Caco-2 (cell line): ENCODE data around the gene POLH. TPM values are rescaled to one million over a fixed set of nuclear protein-coding genes. Genes with fewer than 3 reads are reported as not detected.

ENCODE experiments used
- BruUV-seq: library from RNA; stranded (reverse); fragments of 400-500 nt; replicated peaks from 2 replicates; lab custom pipeline; 2021; lab: Mats Ljungman, UMichigan
- CTCF ChIA-PET: fragments of 300-600 bp; sonication (Branson Sonifier 250); formaldehyde crosslinking; loops from one replicate; lab custom pipeline; 2022; ENCODE audit warnings: antibody characterized with exemption; lab: Charles Lee
- POLR2A ChIA-PET: fragments of 300-600 bp; sonication (Branson Sonifier 250); formaldehyde crosslinking; loops from one replicate; lab custom pipeline; 2022; ENCODE audit warnings: antibody characterized with exemption; lab: Charles Lee
- DNase-seq, 2 experiments: peaks; one replicate each; pipeline versions ENCODE4 v3.0.0 to v3.0.0-alpha.2; 2020 to 2022
- H3K27me3 ChIP-seq: replicated peaks from 2 replicates; pipeline ENCODE4 v1.6.0; 2011; ENCODE audit warnings: low read length; ENCODE audit not compliant: control insufficient read depth, insufficient read depth
- H3K36me3 ChIP-seq: 2 replicates; pipeline ENCODE4 v1.5.1; 2011; ENCODE audit warnings: low read length; ENCODE audit not compliant: control insufficient read depth, insufficient read depth
- H3K4me1 ChIP-seq: fragments of 250-450 bp; sonication (Bioruptor Pico); 2 replicates; pipeline ENCODE4 v1.5.1; 2020; ENCODE audit warnings: mild to moderate bottlenecking
- H3K4me3 ChIP-seq: 2 replicates; pipeline ENCODE4 v1.5.1; 2011; ENCODE audit warnings: low read depth, mild to moderate bottlenecking, control low read depth, low read length
- H3K9me3 ChIP-seq: fragments of 250-450 bp; sonication (Bioruptor Pico); 2 replicates; pipeline ENCODE4 v1.5.1; 2020; ENCODE audit warnings: mild to moderate bottlenecking, moderate library complexity
- H3K27ac Mint-ChIP-seq: one replicate; pipeline ENCODE4 v1.8.0; 2022; ENCODE audit warnings: mixed read lengths; ENCODE audit not compliant: unreplicated experiment
- H3K27me3 Mint-ChIP-seq: one replicate; pipeline ENCODE4 v1.8.0; 2022; ENCODE audit warnings: mixed read lengths; ENCODE audit not compliant: insufficient read depth, unreplicated experiment
- H3K36me3 Mint-ChIP-seq: one replicate; pipeline ENCODE4 v1.8.0; 2022; ENCODE audit warnings: mild to moderate bottlenecking, mixed read lengths; ENCODE audit not compliant: insufficient read depth, unreplicated experiment
- H3K4me1 Mint-ChIP-seq: one replicate; pipeline ENCODE4 v1.8.0; 2022; ENCODE audit warnings: low read depth, mixed read lengths; ENCODE audit not compliant: unreplicated experiment
- H3K4me3 Mint-ChIP-seq: one replicate; pipeline ENCODE4 v1.8.0; 2022; ENCODE audit warnings: mild to moderate bottlenecking, moderate library complexity, mixed read lengths; ENCODE audit not compliant: unreplicated experiment
- H3K9me3 Mint-ChIP-seq: one replicate; pipeline ENCODE4 v1.8.0; 2022; ENCODE audit warnings: mixed read lengths; ENCODE audit not compliant: unreplicated experiment
- intact Hi-C: fragments of 100-400 bp; cut with micrococcal nuclease; formaldehyde crosslinking; loops from one replicate; pipeline ENCODE4 v1.10.0; 2022; ENCODE audit not compliant: unreplicated experiment
- total RNA-seq: library from RNA; stranded (reverse); gene quantifications from 2 replicates; pipeline ENCODE4 v1.2.3, GENCODE V29; 2022
- TF ChIP-seq, protein P1 (sequence below), 2 experiments: fragments of 200-600 bp in 1 of 2; IDR thresholded peaks; 1 replicate in 1 of 2; 2 replicates in 1 of 2; pipeline versions ENCODE4 v1.5.1 to v1.8.0; 2011 to 2022; ENCODE audit warnings: antibody characterized with exemption in 1 of 2, control low read depth in 1 of 2, inconsistent platforms in 1 of 2, low read depth in 1 of 2, low read length in 1 of 2, mild to moderate bottlenecking in 1 of 2, moderate library complexity in 1 of 2; ENCODE audit not compliant: insufficient read depth in 1 of 2, severe bottlenecking in 1 of 2, unreplicated experiment in 1 of 2

POLH gene
- total RNA-seq, 1 experiment from 2014 or later = 14.2 TPM

DNA sequence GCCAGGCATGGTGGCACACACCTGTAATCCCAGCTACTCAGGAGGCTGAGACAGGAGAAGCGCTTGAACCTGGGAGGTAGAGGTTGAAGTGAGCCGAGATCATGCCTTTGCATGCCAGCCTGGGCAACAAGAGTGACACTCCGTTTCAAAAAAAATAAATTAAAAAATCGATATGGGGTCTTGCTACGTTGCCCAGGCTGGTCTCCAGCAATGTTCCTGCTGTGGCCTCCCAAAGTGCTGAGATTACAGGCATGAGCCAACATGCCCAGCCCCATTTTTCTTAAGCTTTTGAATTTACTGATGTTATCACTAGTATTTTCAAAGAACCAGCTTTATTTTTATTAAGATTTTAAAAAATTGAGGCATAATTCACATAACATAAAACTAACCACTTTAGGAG is 35.5 kb upstream of the POLH start:
- ChIA-PET POLR2A (no interaction called here), CTCF (no interaction called here)
- no peak overlapping the region for H3K4me3 ChIP-seq
- no TSS peak for BruUV-seq
- no peaks in the 10 kb centered on the region for H3K36me3 ChIP-seq
- H3K27me3 Mint-ChIP-seq = no peaks in the 10 kb centered on the region
- TF ChIP-seq, protein P1, sequence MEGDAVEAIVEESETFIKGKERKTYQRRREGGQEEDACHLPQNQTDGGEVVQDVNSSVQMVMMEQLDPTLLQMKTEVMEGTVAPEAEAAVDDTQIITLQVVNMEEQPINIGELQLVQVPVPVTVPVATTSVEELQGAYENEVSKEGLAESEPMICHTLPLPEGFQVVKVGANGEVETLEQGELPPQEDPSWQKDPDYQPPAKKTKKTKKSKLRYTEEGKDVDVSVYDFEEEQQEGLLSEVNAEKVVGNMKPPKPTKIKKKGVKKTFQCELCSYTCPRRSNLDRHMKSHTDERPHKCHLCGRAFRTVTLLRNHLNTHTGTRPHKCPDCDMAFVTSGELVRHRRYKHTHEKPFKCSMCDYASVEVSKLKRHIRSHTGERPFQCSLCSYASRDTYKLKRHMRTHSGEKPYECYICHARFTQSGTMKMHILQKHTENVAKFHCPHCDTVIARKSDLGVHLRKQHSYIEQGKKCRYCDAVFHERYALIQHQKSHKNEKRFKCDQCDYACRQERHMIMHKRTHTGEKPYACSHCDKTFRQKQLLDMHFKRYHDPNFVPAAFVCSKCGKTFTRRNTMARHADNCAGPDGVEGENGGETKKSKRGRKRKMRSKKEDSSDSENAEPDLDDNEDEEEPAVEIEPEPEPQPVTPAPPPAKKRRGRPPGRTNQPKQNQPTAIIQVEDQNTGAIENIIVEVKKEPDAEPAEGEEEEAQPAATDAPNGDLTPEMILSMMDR (IDR thresholded peaks at IDR 0.05; ENCODE audit: insufficient read depth in 1 of 2, low read depth in 1 of 2, low read length in 1 of 2, severe bottlenecking in 1 of 2, unreplicated experiment in 1 of 2) = no peak
- H3K27me3 ChIP-seq = no peaks in the 10 kb centered on the region
- H3K4me1 Mint-ChIP-seq = no peaks in the 10 kb centered on the region
- H3K9me3 Mint-ChIP-seq = no peaks in the 10 kb centered on the region
- no peaks in the 10 kb centered on the region for H3K4me1 ChIP-seq
- no peaks in the 10 kb centered on the region for H3K9me3 ChIP-seq
- no peak for DNase-seq
- H3K4me3 Mint-ChIP-seq = no peak overlapping the region
- no peak overlapping the region for H3K27ac Mint-ChIP-seq
- intact Hi-C loops = no loop called here
- peaks cover 72% of the 10 kb centered on the region for H3K36me3 Mint-ChIP-seq

DNA sequence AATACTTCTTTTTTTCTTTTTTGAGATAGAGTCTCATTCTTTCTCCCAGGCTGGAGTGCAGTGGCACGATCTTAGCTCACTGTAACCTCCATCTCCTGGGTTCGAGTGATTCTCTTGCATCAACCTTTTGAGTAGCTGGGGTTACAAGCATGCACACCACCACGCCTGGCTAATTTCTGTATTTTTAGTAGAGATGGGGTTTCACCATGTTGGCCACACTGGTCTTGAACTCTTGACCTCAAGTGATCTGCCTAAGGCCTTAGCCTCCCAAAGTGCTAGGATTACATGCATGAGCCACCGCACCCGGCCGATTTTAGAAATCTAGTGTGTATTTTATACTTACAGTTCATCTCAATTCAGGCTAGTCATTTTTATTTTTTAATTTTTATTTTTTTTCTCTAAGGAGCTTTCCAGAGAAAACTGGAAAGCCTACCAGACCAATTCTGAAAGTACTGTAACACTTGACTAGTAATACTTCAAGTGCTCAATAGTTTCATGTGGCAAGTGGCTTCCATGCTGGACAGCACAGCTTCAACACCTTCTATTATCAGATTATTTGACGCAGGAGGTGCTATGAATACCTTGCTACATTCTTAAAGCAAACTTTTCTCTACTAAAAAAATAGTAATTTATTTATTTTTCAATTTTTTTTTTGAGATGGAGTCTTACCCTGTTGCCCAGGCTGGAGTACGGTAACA is 34.1 kb upstream of the POLH start:
- CTCF ChIA-PET = no interaction called here
- no peaks in the 10 kb centered on the region for H3K27me3 Mint-ChIP-seq

DNA sequence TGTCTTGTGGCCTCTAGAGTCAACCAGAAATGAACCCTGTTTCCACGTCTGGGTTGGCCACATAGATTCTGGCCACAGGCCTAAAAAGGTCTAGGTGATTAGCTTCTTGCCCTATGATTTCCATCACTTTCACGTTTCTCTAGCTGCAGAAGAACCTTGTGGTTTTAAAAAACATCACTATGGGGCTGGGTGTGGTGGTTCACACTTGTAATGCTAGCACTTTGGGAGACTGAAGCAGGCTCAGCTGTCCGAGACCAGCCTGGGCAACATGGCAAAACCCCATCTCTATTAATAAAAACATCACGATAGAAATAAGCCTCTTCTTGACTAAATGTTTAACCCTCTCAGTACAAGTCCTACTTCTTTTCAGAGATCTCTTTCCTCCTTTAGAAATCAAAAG is 31.5 kb upstream of the POLH start:
- ChIA-PET CTCF (no interaction called here), POLR2A (no interaction called here)
- TF ChIP-seq, protein P1 (IDR thresholded peaks at IDR 0.05; ENCODE audit: insufficient read depth in 1 of 2, low read depth in 1 of 2, low read length in 1 of 2, severe bottlenecking in 1 of 2, unreplicated experiment in 1 of 2) = no peak
- no peaks in the 10 kb centered on the region; the same call in 1 of the 2 replicates for H3K36me3 ChIP-seq
- no peak overlapping the region for H3K4me3 ChIP-seq
- BruUV-seq = no TSS peak
- Mint-ChIP-seq H3K27ac (no peak overlapping the region), H3K36me3 (peaks cover 82% of the 10 kb centered on the region), H3K27me3 (no peaks in the 10 kb centered on the region), H3K4me1 (no peaks in the 10 kb centered on the region), H3K4me3 (no peak overlapping the region), H3K9me3 (no peaks in the 10 kb centered on the region)
- H3K4me1 ChIP-seq = no peaks in the 10 kb centered on the region
- no peaks in the 10 kb centered on the region for H3K27me3 ChIP-seq
- H3K9me3 ChIP-seq = no peaks in the 10 kb centered on the region
- intact Hi-C loops = no loop called here
- no peak for DNase-seq

More for the DNA sequence above, 34.1 kb upstream of the POLH start:
- no peaks in the 10 kb centered on the region for H3K36me3 ChIP-seq
- Mint-ChIP-seq H3K36me3 (peaks cover 70% of the 10 kb centered on the region), H3K4me3 (no peak overlapping the region), H3K4me1 (no peaks in the 10 kb centered on the region), H3K27ac (no peak overlapping the region), H3K9me3 (no peaks in the 10 kb centered on the region)
- TF ChIP-seq, protein P1 (IDR thresholded peaks at IDR 0.05; ENCODE audit: insufficient read depth in 1 of 2, low read depth in 1 of 2, low read length in 1 of 2, severe bottlenecking in 1 of 2, unreplicated experiment in 1 of 2) = no peak
- DNase-seq = no peak
- no TSS peak for BruUV-seq
- no peaks in the 10 kb centered on the region for H3K4me1 ChIP-seq
- no peaks in the 10 kb centered on the region for H3K27me3 ChIP-seq
- POLR2A ChIA-PET = interaction anchor here (0.6 to 0.7 kb wide), 2 partner anchors 35 to 1494 kb away, joined by 3 to 4 read pairs; no protein-coding TSS in a partner anchor
- no peak overlapping the region for H3K4me3 ChIP-seq
- intact Hi-C loops = no loop called here
- H3K9me3 ChIP-seq = no peaks in the 10 kb centered on the region
